Astrocyte (in vitro differentiated cells and primary cell): ENCODE measurements around the gene THTPA. TPM values are rescaled to one million over a fixed set of nuclear protein-coding genes. Genes with fewer than 3 reads are reported as not detected.

Source experiments
- DNase-seq: peaks from one replicate; pipeline ENCODE4 v3.0.0-alpha.2; 2010; ENCODE audit warnings: low read depth
- FAIRE-seq: peaks from 2 replicates; lab custom pipeline; 2011; peaks lifted over from hg19 to GRCh38; lab: Jason Lieb, UNC
- H2AFZ ChIP-seq: 2 replicates; pipeline ENCODE4 v1.6.0; 2012; ENCODE audit warnings: low read depth, low read length, inconsistent platforms
- H3K27ac ChIP-seq: 2 replicates; pipeline ENCODE4 v1.5.1; 2011; ENCODE audit warnings: low read depth, low read length, inconsistent platforms
- H3K27me3 ChIP-seq: 2 replicates; pipeline ENCODE4 v1.6.0; 2011; ENCODE audit warnings: low read length, inconsistent platforms; ENCODE audit not compliant: insufficient read depth
- H3K36me3 ChIP-seq: 2 replicates; pipeline ENCODE4 v1.5.1; 2011; ENCODE audit warnings: low read length, inconsistent platforms; ENCODE audit not compliant: insufficient read depth
- H3K4me1 ChIP-seq: 2 replicates; pipeline ENCODE4 v1.5.1; 2011; ENCODE audit warnings: low read length, inconsistent platforms; ENCODE audit not compliant: insufficient read depth
- H3K4me2 ChIP-seq: 2 replicates; pipeline ENCODE4 v1.6.0; 2012; ENCODE audit warnings: low read length, inconsistent platforms
- H3K4me3 ChIP-seq: 2 replicates; pipeline ENCODE4 v1.5.1; 2011; ENCODE audit warnings: low read depth, mild to moderate bottlenecking, low read length, inconsistent platforms; ENCODE audit not compliant: insufficient read depth
- H3K79me2 ChIP-seq: 2 replicates; pipeline ENCODE4 v1.6.0; 2012; ENCODE audit warnings: mild to moderate bottlenecking, low read length, inconsistent platforms; ENCODE audit not compliant: insufficient read depth
- H3K9ac ChIP-seq: 2 replicates; pipeline ENCODE4 v1.6.0; 2012; ENCODE audit warnings: mild to moderate bottlenecking, low read length, inconsistent platforms
- H3K9me3 ChIP-seq: 2 replicates; pipeline ENCODE4 v1.5.1; 2012; ENCODE audit warnings: low read depth, mild to moderate bottlenecking, low read length, inconsistent platforms; ENCODE audit not compliant: insufficient read depth
- H4K20me1 ChIP-seq: 2 replicates; pipeline ENCODE4 v1.6.0; 2012; ENCODE audit warnings: low read length, inconsistent platforms; ENCODE audit not compliant: insufficient read depth
- H3K27ac Mint-ChIP-seq: one replicate; pipeline ENCODE4 v1.8.0; 2021; ENCODE audit warnings: mild to moderate bottlenecking, mixed read lengths; ENCODE audit not compliant: unreplicated experiment
- H3K27me3 Mint-ChIP-seq: one replicate; pipeline ENCODE4 v1.8.0; 2021; ENCODE audit warnings: low read depth, mixed read lengths; ENCODE audit not compliant: unreplicated experiment
- H3K36me3 Mint-ChIP-seq: one replicate; pipeline ENCODE4 v1.8.0; 2021; ENCODE audit warnings: low read depth, mixed read lengths; ENCODE audit not compliant: unreplicated experiment
- H3K4me1 Mint-ChIP-seq: one replicate; pipeline ENCODE4 v1.8.0; 2021; ENCODE audit warnings: low read depth, mixed read lengths; ENCODE audit not compliant: unreplicated experiment
- H3K4me3 Mint-ChIP-seq: one replicate; pipeline ENCODE4 v1.8.0; 2021; ENCODE audit warnings: mild to moderate bottlenecking, moderate library complexity, mixed read lengths; ENCODE audit not compliant: unreplicated experiment
- H3K9me3 Mint-ChIP-seq: one replicate; pipeline ENCODE4 v1.8.0; 2021; ENCODE audit warnings: mild to moderate bottlenecking, mixed read lengths; ENCODE audit not compliant: unreplicated experiment
- EZH2 ChIP-seq: IDR thresholded peaks from 2 replicates; pipeline ENCODE4 v1.6.1; 2012; ENCODE audit warnings: mild to moderate bottlenecking, low read length, inconsistent platforms; ENCODE audit not compliant: insufficient read depth
- total RNA-seq: library from RNA; stranded (reverse); gene quantifications from 2 replicates; pipeline ENCODE4 v1.2.1, GENCODE V29; 2021
- TF ChIP-seq, protein P1 (sequence below): IDR thresholded peaks from 2 replicates; pipeline ENCODE4 v1.5.1; 2011; ENCODE audit warnings: low read depth, mild to moderate bottlenecking, inconsistent platforms, low read length, moderate library complexity; ENCODE audit not compliant: insufficient read depth

THTPA gene
- total RNA-seq, 1 donor from 2014 or later, result 8.1 TPM

DNA sequence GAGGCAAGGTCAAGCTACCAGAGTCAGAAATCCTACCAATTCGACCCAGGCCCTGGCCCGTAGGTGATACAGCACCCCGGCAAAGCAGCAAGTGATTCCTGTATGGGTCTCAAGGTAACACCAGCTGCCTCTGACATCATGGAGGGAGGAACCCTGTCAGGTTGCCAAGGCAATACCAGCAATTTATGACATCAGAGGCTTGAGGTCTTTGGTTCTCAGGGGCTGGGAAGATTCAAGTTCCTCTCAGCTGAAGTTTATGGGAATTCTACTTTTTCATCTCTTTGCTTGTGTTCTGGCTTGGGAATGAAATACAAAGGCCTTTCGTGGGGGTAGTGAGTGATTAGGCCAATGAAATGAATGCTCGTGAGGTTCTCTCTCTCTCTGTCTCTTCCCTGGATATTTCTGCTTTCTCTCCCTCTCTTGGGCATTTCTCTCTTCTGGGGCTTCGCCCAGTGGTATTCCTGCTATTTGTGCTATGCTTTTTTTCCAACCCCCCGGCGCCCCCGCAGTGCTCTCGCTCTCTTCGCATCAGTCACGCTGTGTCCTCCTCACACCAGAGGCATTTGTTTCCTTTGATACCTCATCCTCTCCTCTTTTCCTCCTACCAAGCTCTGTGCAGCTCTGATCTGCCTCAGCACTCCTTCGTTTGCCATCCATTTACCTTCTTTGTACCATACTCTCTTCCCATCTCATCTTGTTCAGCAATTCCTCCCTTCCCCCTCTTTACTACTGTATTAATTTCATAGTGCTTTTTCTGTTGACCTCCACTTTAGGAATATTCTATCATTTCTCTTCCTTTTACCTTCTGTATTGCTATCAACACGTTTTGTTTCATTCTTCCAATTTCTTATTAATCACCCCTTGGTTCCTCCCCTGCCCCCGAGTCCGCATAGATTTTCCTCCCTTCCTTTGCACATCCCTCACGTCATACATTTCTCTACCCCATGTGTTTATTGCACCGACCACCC, 7.4 kb upstream of the THTPA start:
- no peak for TF ChIP-seq EZH2
- TF ChIP-seq, protein P1, sequence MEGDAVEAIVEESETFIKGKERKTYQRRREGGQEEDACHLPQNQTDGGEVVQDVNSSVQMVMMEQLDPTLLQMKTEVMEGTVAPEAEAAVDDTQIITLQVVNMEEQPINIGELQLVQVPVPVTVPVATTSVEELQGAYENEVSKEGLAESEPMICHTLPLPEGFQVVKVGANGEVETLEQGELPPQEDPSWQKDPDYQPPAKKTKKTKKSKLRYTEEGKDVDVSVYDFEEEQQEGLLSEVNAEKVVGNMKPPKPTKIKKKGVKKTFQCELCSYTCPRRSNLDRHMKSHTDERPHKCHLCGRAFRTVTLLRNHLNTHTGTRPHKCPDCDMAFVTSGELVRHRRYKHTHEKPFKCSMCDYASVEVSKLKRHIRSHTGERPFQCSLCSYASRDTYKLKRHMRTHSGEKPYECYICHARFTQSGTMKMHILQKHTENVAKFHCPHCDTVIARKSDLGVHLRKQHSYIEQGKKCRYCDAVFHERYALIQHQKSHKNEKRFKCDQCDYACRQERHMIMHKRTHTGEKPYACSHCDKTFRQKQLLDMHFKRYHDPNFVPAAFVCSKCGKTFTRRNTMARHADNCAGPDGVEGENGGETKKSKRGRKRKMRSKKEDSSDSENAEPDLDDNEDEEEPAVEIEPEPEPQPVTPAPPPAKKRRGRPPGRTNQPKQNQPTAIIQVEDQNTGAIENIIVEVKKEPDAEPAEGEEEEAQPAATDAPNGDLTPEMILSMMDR, result no peak
- DNase-seq, result peak; percentile 56
- H3K36me3 ChIP-seq, result no peaks in the 10 kb centered on the region
- H3K27ac ChIP-seq, result peak overlapping the region; percentile 74
- H3K4me1 Mint-ChIP-seq, result peaks cover 17% of the 10 kb centered on the region
- no peak for FAIRE-seq
- H3K79me2 ChIP-seq, result peaks cover 5% of the 10 kb centered on the region
- peak overlapping the region; percentile 28 for H2AFZ ChIP-seq
- peaks cover 2% of the 10 kb centered on the region for H3K9me3 Mint-ChIP-seq
- no peaks in the 10 kb centered on the region for H3K27me3 ChIP-seq
- H3K4me3 Mint-ChIP-seq, result no peak overlapping the region
- H4K20me1 ChIP-seq, result no peaks in the 10 kb centered on the region
- H3K27ac Mint-ChIP-seq, result no peak overlapping the region
- peak overlapping the region; percentile 98 for H3K4me2 ChIP-seq
- H3K9ac ChIP-seq, result peak overlapping the region; percentile 57
- H3K27me3 Mint-ChIP-seq, result no peaks in the 10 kb centered on the region
- H3K4me1 ChIP-seq, result peaks cover 20% of the 10 kb centered on the region
- no peaks in the 10 kb centered on the region for H3K9me3 ChIP-seq
- H3K36me3 Mint-ChIP-seq, result peaks cover 9% of the 10 kb centered on the region
- H3K4me3 ChIP-seq, result no peak overlapping the region

DNA sequence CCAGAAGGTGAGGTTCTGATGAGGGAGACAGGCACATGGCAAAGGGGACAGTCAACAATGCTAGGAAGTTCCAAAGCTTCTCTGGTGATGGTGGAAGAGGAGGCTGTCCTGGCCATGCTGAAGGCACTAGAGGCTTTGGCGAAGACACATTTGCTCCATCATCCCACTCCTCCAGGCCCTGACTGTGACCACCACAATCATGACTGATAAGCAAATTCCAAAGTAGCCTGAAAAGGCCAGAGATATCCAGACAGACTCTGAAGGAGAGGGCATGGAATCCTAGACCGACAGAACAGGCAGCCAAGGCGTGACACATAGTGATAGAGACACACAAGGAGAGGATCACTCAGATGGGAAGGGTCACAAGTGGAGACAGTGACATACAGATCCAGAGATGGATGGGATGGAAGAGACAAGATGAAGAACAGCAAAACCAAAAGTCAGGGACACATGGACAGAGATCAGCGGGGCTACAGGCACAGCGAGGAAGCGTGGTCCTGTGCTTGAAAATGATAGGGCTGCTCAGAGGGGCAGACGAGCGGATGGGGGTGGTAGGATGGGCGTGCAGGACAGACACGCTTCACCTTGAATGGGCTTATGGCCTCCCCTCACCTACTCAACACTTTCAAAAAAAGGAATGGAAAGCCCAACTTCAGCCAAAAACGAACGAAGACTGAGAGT, 5.8 kb upstream of the THTPA start:
- Histone ChIP-seq H4K20me1 (no peaks in the 10 kb centered on the region), H3K27me3 (no peaks in the 10 kb centered on the region), H3K36me3 (no peaks in the 10 kb centered on the region), H3K4me3 (peak overlapping the region; percentile 73), H2AFZ (peak overlapping the region; percentile 80), H3K4me2 (peak overlapping the region; percentile 98), H3K9me3 (no peaks in the 10 kb centered on the region), H3K9ac (peak overlapping the region; percentile 81), H3K79me2 (peaks cover 5% of the 10 kb centered on the region), H3K4me1 (peaks cover 20% of the 10 kb centered on the region), H3K27ac (no peak overlapping the region)
- Mint-ChIP-seq H3K36me3 (peaks cover 2% of the 10 kb centered on the region), H3K4me1 (peaks cover 8% of the 10 kb centered on the region), H3K4me3 (no peak overlapping the region), H3K27me3 (no peaks in the 10 kb centered on the region), H3K27ac (no peak overlapping the region), H3K9me3 (peaks cover 2% of the 10 kb centered on the region)
- DNase-seq (no peak), FAIRE-seq (no peak)
- TF ChIP-seq, protein P1, result no peak
- TF ChIP-seq EZH2, result no peak
